COLO668 (cell line): ENCODE results near the gene NANS.
A peak's percentile ranks its signal among the peaks of the same experiment; 100 is the strongest.

Experiments
- DNase-seq: peaks from one replicate; lab custom pipeline; 2025; ENCODE audit not compliant: unreplicated experiment; lab: John Stamatoyannopoulos, UW

Gene NANS

DNA sequence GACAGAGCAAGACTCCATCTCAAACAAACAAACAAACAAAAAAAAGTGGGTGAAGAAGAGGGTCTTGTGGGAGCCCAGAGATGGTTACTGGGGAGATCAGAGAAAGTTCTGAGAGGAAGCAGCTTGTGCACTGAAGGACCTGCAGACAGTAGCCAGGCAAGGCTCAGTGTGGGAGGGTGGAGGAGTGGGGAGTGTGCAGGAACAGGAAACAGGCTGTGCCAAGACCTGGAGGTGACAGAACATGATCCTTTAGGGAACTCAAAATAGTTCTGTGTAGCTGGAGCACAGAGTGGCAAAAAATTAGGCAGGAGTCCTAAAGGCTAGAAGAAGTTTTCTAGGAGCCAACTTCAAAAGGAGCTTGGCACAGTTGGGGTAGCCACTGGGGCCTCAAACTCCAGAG lies 19.2 kb upstream of the NANS start:
- DNase-seq, result no peak

DNA sequence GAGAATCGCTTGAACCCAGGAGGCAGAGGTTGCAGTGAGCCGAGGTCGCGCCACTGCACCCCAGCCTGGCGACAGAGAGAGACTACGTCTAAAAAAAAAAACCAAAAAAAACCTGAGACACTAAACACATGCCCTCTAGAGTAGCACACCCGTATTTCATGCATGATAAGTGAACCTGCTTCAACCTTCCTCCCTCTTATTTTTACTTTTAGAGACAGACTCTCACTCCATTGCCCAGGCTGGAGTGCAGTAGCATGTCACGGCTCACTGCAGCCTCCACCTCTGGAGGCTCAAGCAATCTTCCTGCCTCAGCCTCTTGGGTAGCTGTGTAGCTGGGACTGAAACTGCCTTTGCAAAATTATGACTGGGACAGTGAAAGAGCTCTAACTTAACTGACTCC lies 17.6 kb upstream of the NANS start:
- DNase-seq, result no peak

DNA sequence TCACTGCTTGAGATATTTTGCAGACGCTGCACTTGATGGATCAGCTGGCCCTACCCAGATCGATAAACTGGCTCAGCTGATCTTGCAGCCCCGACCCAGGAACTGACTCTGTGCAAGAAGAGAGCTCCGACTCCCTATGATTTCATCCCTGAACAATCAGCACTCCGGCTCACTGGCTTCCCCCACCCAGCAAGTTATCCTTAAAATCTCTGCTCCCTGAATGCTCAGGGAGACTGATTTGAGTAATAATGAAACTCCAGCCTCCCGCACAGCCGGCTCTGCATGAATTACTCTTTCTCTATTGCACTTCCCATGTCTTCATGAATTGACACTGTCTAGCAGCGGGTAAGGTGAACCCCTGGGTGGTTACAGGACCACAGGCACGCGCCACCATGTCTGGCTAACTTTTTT lies 16.9 kb upstream of the NANS start:
- no peak for DNase-seq

DNA sequence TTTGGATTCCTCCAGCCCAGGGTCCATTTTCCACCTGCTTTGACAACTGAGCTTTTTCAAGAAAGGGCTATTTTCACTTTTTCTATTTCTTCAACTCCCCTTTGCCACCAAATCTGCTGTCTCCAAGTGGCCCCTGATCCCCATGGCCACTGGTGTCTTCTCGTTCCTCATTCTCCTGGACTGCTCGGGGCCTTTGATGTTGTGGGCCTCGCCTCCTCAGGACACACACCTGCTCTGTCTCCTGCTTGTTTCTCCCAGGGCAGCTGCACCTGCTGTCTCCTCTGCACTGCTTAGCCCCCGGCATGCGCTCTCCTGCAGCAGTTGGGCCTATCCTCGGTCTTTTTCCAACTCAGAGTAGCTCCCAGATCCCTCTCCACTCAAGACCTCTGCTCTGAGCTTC lies 16.3 kb upstream of the NANS start:
- no peak for DNase-seq

DNA sequence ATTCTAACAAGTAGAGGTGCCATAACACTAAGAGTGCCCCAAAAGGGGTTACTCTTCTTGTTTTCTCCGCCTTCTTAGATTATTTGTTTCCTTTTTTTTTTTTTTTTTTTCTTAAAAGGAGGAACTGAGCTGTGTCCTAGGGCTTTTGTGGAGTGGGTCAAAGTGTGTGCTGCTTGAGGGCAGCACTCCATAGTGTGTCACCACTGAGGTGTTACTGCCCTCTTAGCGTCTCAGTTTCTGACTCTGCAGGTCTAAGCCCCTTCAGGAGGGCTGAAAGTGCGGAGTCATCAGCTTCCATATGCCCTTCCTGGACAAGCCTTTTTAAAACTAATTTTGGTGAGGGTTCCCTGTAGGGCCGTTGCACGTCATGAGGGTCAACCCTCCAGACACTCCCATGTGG lies 12.6 kb upstream of the NANS start:
- DNase-seq, result no peak

DNA sequence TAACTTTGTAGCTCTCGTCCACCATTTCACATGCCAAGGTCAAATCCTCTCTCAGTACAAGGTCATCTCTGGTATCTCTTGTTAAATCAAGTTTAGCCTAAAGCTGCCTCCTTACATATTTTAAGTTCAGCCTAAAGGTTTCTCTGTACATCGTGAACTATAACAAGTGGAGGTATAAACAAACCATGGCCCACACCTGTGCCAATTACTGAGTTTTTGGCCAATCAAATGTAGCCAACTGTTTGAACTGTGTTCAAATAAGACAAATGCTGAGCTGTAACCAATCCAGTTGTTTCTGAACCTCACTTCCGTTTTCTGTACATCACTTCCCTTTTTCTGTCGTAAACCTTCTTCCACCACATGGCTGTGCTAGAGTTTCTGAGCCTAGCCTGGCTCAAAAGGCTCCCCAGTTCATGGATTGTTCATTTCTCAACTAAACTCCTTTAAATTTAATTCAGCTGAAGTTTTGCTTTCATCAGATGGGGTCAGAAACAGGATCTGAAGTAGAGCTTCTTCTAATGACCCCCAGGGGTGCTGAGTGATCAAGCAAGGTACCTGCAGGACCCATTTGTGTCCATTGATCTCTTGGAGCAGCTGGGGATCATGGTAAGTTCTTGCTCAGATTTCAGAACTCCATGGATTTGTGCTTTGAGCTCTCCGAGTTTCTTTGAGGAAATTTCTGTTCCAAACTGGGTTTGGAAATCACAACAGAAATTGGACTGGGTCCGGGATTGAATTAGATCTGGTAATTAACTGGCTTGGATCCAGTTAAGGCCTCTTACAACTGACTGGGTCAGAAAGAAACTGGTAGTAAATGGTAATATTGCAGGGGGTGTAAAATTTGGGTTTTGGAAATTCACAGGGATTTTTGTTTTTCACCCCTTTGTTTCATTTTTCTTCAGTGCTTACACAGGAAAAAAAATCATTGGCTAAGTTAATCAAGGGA lies 11.0 kb upstream of the NANS start:
- no peak for DNase-seq

DNA sequence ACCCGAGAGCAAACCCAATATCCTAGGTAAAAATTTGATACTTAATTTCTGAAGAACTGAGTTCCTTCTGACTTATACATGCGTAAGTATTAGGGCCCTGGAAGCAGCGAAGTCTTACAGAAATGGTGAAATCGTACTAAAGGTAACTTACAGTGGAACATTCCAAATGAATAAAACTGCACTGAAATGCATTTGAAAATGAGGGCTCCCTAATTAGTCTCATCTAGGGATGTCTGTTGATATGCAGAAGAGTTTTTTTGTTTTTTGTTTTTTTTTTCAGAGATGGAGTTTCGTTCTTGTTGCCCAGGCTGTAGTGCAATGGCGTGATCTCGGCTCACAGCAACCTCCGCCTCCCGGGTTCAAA lies 10.4 kb upstream of the NANS start:
- DNase-seq, result no peak

DNA sequence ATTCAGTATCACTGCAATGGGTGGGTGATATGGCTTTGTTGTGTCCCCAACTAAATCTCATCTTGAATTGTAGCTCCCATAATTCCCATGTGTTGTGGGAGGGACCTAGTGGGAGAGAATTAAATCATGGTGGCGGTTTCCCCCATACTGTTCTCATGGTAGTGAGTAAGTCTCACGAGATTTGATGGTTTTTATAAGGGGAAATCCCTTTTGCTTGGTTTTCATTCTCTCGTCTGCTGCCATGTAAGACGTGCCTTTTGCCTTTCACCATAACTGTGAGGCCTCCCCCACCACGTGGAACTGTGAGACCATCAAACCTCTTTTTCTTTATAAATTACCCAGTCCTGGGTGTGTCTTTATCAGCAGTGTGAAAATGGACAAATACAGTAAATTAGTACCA lies 9.5 kb upstream of the NANS start:
- no peak for DNase-seq

DNA sequence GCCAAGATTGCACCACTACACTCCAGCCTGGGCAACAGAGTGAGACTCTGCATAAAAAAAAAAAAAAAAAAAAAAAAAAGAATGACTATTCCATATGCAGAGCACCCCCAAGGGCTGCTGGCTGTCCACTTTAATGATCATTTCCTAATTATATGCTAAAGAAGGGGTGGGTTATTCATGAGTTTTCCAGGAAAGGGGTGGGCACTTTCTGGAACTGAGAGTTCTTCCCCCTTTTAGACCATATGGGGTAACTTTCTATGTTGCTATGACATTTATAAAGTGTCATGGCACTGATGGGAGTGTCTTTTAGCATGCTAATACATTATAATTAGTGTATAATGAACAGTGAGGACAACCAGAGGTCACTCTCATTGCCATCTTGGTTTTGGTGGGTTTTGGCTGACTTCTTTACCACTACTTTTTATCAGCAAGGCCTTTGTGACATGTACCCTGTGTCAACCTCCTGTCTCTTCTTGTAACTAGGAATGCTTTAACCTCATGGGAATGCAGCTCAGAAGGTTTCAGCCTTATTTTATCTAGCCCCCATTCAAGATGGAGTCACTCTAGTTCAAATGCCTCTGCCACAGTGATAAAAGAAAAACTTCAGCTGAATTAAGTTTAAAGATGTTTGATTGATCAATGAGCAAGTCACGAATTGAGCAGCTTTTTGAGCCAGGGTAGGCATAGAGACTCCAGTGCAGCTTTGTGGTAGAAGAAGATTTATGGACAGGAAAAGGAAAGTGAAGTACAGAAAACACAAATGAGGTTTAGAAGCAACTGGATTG lies 7.1 kb upstream of the NANS start:
- DNase-seq, result no peak

DNA sequence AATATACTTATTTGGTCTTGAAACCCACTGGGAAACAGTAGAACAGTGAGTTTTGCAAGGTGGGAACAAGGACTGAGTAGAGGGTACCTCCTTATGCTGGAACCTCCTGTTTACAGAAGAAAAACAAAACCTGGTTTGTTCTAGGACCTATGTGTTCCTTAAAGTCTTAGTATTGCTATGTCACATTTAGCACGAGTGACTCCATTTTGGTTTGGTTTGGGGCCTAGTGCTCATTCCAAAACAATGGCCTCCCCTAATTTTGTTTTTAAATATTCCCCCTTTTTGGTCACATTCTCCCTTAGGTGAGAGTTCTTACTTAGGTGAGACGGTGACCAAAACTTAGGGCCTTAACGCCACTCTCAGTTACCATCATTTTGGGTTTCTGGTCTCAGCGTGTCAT lies 6.2 kb upstream of the NANS start:
- no peak for DNase-seq

DNA sequence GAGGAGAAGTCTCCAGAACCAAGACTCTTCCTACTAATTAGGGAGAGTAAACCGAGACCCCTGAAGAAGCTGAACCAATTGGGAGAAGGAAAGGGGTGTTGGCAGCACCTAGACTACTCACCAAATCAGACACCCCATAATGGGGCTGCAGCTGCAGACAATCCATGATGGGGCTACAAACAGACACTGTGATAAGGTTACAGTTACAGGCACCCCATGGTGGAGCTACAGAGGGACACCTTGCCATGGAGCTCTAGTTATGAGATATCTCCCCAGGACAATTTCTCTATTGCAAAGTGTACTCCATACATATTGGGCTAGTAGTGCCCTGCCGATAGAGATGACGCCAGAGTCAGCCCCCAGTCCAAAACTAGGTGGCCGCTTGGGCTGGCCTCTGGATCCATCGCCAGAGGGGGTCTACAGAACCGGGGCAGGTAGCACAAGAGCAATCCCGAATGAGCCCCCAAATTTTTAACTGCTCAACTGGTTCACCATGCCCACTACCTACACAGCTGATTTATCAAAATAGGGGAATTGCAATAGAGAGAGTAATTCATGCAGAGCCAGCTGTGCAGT lies 2.1 kb upstream of the NANS start:
- no peak for DNase-seq

DNA sequence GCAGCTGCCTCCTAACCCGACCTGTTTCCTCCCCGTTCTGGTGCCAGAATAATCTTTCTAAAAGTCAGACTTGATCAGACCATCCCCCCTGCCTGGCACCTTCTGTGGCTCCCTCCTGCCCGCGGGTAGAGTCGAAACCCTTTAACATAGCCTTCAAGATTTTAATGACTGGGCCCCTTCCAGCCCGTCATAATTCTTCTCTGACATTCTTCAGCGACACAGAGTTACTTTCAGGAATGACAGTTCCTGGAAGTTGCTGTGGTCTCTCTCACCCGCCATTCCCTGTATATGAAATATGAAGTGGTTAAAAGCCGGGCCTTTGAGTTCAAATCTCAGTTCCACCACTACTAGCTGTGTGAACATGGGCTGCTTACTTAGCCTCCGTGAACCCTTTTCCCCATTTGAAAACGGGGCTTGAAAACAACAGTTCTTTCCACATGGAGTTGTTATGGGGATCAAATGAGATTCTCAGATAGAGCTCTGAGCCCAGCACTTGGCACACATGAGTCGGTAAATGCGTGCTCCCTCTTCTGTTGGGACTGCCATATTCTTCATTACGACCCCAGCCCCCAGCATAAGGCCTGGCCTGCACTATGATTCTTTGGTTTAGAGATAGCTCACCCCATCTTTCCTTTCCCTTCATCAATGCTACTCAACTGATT lies 737 bp downstream of the NANS start:
- DNase-seq, result peak; percentile 31

DNA sequence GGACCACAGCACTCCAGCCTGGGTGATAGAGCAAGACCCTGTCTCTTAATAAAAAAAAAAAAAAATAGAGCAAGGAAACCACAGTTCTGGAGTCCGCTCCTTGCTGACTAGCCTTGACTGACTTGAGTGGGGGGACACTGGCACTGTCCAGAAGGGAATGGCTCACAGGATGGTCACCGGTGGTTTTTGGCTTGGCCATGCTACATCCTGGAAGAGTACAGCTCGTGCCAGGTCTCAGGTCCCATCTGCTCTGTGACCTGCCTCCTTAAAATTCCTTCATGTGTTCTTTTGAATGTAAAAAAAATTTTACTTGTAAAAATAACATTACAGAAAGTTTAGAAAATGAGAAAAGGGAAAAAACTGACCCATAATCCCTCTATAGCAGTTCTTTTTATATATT lies 5.6 kb downstream of the NANS start:
- DNase-seq, result no peak

DNA sequence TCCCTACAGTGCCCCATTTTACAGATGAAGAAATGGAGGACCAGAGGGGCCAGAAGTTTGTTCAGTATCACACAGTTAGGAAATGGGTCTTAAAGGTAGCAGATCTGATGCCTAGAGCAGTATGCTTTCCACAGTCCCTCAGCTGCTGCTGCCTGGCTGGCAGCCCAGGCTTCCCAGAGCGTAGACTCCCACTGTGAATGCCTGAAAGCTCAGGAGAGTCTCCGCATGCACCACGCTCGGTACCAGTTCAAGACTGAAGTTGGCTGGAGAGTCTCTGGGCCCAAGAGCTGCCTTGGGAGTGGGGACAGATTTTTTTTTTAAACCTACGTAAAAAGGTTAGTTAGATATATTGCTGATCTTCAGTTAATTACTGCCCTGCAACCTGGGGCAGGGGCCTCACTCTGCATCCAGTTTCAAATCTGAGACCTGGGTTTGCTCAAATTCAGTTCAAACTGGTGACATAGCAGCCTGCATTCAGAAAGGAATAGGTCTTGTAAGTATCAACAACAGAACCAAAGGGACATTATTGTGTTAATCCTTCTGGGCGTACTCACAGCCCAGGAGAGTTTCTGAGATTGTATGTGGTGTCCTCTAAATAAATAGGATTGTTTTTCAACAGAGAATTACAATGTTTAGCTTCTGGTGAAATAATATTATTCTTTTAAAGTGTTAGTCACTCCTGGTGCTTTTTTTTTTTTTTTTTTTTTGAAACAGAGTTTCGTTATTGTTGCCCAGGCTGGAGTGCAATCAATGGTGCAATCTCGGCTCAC lies 8.3 kb downstream of the NANS start:
- DNase-seq, result no peak

DNA sequence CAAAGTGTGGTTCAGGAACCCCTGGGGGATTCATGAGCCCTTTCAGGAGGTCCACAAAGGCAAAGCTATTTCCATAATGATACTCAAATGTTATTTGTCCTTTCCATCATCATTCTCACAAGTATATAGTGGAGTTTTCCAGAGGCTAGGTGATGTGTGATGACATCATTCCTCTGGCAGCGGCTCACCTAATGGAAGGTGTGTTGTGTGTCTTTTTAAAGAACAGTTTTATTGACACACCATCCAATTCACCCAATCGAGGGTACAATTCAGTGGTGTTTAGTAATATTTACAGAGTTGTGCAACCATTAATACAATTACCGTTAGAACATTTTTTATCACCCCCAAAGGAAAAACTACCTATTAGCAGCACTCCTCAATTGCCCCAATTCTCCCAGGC lies 9.7 kb downstream of the NANS start:
- no peak for DNase-seq

DNA sequence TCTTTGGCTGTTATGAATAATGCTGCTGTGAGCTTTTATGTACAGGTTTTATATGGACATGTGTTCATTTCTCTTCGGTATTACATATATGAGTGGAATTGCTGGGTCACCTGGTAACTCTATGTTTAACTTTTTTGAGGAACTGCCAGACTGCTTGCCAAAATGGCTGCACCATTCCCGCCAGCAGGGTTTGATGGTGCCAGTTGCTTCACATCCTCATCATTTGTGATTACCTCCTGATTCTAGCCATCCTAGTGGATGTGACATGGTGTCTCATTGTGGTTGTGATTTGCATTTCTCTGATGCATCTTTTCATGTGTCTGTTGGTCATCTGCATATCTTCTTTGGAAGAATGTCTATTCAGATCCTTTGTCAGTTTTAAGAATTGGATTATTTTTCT lies 10.7 kb downstream of the NANS start:
- no peak for DNase-seq

DNA sequence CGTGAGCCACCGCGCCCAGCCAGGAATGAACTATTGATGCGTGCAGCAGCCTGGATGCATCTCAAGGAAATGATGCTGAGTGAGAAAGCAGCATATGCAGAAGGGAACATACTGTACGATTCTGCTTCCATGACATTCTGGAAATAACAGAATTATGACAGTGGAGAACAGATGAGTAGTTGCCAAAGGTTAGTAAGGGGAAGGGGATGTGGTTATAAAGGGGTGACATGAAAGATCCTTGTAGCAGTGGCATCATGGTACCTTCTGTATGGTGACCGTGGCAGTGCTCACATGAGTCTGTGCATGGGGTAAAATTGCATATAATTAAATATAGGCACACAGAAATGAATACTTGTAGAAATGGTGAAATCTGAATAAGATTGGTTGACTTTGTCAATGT lies 13.0 kb downstream of the NANS start:
- no peak for DNase-seq

DNA sequence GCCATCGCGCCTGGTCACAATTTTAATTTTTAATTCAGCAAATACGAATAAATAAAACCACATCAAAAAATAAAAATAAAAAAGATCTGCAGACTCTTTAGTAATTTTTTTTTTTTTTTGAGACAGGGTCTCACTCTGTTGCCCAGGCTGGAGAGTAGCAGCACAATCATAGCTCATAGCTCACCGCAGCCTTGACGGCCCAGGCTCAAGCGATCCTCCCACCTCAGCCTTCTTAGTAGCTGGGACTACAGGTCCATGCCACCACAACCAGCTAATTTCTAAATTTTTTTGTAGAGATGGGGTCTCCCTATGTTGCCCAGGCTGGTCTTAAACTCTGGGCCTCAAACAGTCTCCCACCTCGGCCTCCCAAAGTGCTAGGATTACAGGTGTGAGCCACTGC lies 14.2 kb downstream of the NANS start:
- no peak for DNase-seq

DNA sequence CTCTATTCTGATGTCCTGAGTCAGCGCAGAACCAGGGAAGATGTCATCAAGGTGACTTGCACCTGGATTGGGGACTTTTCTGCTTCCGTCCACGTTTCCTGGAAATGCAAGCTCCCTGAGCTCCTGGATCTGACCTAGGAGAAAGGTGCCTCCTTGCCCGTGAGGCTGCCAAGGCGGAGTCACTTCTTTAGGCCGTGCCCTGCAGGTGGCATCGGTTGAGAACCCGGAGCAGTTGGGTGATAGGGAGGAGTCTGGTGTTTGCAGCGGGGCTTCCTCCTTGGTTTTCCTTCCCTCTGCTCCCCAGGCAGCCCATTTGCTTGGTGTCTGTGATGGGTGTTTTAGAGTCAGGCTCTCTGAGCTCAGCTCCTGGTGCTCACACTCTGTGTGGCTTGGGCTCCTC lies 15.2 kb downstream of the NANS start:
- DNase-seq, result no peak

DNA sequence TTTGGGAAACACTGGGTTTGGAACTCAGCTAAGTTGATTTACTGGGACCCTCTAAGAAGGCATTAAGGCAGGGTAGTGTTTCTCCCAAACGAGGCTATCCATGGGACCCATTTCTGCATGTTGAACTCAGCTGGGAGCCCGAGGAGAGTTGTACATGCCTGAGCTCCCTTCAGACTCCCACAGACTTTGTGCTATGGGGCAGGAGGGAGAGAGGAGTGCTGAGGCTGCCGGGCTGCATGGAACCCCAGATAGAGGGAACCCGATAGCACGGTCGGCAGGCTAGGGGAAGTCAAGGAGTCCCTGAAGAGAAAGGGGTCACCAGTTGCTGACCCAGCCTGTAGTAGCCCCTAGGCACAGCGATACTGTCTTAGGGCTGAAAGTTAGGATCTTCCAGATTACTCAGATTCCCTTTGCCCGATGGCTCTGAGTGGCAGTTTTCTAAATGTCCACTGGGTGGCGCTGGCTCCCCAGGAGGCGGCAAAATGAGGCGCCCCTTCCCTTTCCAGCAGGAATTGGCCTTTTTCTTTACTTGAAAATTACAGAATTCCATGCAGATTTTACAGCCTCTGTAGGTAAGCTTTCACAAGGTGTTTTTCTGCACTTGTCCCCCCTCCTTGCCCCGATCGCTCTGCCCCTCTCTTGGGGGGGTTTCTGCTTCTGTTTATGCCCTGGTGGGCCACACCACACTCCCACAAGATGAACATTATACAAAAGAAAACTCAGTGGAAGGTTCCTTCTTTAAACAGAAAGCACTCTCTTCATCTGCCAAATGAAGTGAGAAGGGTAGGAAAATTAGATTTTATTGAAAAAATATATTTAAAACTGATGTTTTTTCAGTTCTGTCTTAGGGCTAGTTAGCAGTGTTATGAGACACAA lies 17.8 kb downstream of the NANS start:
- DNase-seq, result peak; percentile 53
